Measurements from ENCODE around the gene IL12RB1.
"Not testable (repeated sequence)": the region's sequence is repeated elsewhere in the genome, so short reads cannot be mapped to it uniquely, and the experiment has no call there.

Gene IL12RB1

DNA sequence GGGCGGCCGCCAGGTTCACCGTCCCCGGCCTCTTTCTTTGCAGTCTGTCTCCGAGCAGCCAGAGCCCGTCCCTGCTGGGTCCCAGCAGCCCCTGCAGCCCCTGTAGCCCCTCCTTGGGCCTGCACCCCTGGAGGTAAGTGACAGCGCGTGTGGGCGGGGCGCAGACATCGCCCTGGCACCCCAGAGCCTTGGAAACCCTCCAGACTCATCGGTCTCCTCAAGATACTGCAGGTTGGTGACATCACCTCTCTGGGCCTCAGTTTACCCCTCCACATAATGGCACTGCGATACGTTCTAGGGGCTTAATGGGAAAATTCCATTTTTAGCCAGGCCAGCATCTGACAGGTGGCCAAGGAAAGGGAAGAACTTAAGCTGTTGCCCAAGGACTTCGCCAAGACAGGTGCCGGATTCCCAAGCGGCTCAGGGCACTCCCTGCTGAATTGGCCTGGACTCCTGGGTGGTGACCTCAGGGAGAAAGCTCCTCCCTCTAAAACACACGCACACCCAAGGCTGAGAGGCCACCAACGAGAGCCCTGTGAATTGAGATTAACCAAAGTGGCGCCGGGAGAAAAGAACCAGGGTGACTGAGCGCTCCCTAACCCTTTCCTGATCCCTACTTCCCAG lies 24.0 kb upstream of the IL12RB1 start:
- no peak for DNase-seq

GRCh38 chr19:18109733-18110608 lies 23.2 kb upstream of the IL12RB1 start:
- DNase-seq = peak in 1 of 2 experiments; percentile 45

DNA sequence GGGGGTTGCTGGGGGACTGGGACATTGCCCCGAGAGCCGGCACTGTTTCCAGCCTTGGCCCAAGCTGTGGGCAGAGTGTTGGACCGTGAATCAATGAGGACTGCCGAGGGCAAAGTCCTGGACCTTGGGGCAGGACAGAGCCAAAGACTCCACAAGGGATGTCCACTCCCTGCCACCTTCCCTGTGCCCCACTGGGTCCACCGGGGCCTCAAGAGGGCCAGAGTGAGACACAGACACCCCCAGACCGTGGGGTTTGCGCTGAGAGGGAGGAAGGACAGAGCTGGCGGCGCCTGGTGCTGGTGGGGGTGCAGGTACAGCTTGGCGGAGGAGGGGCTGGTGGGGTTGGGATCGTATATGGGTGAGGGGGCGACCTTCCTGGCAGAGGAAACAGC lies 22.6 kb upstream of the IL12RB1 start:
- DNase-seq = no peak

DNA sequence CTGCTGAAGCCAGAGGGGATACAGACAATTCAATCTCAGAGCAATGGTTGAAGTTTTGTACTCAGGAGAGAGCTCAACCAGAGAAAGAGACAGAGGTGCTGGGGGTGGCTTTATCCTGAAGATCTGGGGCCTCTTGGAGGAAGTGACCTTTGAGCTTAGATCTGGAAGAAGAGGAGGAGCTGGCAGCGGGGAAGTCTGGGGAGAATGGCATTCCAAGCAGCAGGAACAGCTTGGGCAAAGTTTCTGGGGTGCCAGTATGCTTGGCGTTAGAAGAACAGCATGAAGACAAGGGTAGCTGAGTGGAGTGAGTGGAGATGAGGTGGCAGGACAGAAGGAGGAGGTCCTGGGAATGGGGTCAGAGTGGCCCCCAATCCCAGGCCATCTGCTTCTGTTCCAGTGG lies 22.2 kb upstream of the IL12RB1 start:
- no peak for DNase-seq

GRCh38 chr19:18107235-18107634 lies 20.5 kb upstream of the IL12RB1 start:
- no peak for DNase-seq

DNA sequence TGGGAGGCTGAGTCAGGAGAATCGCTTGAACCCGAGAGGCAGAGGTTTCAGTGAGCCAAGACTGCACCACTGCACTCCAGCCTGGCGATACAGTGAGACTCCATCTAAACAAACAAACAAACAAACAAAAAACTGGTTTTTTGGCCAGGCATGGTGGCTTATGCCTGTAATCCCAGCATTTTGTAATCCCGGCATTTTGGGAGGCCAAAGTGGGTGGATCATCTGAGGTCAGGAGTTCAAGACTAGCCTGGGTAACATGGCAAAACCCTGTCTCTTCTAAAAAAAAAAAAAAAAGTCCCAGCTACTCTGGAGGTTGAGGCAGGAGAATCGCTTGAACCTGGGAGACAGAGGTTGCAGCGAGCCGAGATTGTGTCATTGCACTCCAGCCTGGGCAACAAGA lies 18.5 kb upstream of the IL12RB1 start:
- not testable (repeated sequence) for DNase-seq

DNA sequence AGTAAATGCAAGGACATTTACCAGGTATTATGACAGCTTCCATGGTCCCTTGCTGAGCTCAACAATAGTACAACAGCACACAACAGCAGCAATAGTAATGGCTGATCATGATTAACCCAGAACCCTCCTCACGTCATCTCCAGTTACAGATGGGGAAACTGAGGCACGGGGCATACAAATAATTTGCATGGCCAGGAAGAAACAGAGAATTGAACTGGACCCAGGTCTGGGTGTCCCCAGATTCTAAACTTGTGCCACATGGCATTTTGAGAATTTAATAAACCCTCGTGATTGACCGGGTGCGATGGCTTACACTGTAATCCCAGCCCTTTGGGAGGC lies 18.0 kb upstream of the IL12RB1 start:
- no peak for DNase-seq

DNA sequence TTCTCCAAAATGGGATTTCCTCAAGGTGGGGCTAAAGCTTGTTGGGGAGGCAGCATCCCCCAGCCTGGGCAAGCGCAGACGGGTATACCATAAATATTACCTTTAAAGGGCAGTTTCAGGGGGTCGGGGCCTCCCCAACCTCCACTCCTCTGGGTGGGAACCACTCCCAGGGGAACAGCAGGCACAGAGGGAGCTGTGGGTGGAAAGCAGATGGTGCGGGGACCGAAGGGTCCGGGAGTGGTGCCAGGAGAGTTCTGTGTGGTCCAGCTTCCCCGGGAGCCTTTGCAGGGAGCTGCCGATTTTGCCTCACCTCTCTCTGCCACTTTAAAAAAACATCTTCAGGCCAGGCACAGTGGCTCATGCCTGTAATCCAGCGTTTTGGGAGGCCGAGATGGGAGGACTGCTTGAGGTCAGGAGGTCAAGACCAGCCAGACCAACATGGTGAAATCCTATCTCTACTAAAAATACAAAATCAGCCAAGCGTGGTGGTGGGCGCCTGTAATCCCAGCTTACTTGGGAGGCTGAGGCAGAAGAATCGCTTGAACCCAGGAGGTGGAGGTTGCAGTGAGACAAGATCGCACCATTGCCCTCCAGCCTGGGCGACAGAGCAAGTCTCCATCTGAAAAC lies 16.3 kb upstream of the IL12RB1 start:
- no peak for DNase-seq

GRCh38 chr19:18101268-18101667 lies 14.5 kb upstream of the IL12RB1 start:
- DNase-seq = no peak

DNA sequence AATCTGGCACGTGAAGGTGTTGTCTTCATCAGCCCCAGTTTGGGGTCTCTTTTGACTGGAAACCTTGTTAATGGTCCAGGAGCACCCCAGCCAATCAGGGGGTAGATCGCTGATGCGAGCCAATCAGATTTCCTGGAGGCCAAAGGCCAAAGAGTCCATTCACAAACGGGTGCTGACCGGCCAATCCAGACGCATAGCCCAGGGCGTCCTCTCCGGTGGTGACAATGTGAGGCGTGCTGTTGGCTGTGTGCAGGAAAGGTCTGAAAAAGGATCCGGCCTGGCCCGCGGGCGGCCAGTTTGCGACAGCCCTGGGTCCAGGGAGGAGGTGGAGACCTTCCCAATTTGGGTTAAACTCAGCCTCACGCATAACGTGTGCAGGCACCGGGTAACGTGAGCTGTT lies 14.0 kb upstream of the IL12RB1 start:
- no peak for DNase-seq

- DNase-seq = no peak
Observed at GRCh38 chr19:18099623-18099995, 12.9 kb upstream of the IL12RB1 start.

DNA sequence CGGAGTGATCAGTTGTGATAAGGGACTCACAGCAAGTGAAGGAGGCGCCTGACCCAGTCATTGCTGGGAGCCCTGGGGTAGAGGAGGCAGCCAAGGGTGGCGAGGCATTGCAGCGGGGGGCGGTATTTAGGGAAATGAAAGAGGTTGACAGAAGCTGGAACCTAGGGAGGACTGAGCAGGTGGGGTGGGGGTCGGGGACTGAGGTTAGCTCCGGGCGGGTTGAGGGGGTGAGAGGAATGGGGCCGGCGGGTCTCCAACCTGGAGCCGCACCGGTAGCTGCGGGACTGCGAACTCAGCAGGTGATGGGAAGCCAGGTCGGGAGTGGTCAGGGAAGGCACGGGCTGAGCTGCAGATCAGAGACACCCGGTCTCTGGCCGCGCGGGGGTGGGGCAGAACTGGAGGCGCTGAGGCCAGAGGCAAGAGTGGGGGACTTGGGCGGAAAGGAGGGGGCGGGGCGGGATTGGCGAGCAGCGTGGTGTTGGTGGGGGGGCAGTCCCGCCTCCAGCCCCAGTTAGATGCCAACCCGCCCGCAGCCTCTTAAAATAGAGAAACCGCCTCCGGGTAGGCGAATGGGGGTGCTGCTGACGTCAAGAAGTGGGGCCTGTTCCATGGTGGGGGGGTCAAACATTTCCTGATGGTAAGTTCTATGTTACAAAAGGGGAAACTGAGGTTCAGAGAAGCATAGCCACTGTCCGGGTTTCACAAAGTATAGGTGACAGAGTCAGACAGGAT lies 12.3 kb upstream of the IL12RB1 start:
- no peak for DNase-seq

- no peak for DNase-seq
Observed at GRCh38 chr19:18097993-18098890, 11.5 kb upstream of the IL12RB1 start.

DNA sequence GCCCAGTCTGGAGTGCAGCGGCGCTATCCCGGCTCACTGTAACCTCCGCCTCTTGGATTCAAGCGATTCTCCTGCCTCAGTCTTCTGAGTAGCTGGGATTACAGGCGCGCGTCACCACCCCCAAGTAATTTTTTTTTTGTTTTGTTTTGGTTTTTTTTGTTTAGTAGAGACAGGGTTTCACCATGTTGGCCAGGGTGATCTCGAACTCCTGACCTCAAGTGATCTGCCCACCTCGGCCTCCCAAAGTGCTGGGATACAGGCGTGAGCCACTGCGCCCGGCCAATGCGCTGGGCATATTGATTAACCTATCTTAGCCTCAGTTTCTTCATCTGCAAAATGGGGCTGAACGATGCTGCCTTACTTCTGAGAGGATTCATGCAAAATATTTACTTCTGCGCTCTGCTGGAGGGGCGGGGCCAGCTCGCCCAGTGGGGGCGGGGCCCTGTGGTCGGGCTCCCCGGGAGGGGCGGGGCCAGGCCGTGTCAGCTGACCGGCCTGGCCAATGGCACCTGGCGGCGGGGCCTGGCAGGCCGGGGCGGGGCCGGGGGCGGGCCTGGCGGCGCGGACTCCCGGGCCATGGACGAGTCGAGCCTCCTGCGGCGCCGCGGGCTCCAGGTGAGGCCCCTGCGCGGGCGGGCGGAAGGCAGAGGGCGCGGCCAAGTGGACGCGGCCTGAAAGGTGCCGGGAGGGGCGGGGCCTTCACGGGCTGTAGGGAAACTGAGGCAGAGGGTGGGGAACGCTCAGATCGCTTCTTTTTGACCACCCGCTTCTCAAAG lies 10.7 kb upstream of the IL12RB1 start, which contains the start of gene MAST3:
TSS of gene MAST3 (plus strand) at position 562 of the 776 bp plus-strand sequence. CDS start at position 577, 15 bp downstream.
- DNase-seq = peak in 1 of 2 experiments; percentile 73

DNA sequence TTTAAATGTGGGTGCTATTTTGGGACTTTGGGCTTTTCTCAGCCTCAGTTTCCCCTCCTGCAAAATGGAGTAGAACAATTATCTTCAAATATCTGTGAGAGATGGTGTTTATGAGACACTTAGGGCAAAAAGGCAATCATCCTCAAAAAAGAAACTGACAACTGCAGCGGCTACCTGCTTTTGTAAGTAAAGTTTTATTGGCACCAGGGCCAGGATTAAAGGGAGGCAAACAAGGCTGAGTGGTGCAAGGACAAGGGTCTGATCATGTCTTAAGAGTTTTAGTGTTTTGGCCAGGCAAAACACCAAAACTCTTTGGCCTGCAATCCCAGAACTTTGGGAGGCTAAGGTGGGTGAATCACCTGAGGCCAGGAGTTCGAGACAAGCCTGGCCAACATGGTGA lies 9.5 kb upstream of the IL12RB1 start:
- no peak for DNase-seq

GRCh38 chr19:18093439-18094161 lies 6.9 kb upstream of the IL12RB1 start:
- peak in 1 of 2 experiments; percentile 23 for DNase-seq

GRCh38 chr19:18091217-18091608 lies 4.5 kb upstream of the IL12RB1 start:
- DNase-seq = no peak

- no peak for DNase-seq
Observed at GRCh38 chr19:18090545-18091216, 3.9 kb upstream of the IL12RB1 start.

DNA sequence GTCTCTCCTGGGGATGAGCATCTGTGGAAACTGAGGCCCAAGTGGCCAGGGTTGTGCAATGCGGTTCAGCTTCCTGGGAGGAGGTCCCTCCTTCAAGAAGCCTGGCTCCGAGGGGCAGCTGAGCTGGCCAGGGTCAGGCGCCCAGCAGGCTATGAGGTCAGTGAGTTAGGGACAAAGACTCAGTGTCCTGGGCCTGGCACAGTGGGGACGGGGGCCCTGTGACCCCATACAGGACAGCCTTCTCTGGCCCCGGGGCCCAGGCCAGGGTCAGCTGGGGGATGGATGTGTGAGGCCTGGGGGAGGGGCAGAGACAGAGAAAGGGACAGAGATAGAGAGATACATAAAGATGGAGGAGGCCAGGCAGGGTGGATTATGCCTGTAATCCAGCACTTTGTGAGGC lies 3.0 kb upstream of the IL12RB1 start:
- DNase-seq = no peak

DNA sequence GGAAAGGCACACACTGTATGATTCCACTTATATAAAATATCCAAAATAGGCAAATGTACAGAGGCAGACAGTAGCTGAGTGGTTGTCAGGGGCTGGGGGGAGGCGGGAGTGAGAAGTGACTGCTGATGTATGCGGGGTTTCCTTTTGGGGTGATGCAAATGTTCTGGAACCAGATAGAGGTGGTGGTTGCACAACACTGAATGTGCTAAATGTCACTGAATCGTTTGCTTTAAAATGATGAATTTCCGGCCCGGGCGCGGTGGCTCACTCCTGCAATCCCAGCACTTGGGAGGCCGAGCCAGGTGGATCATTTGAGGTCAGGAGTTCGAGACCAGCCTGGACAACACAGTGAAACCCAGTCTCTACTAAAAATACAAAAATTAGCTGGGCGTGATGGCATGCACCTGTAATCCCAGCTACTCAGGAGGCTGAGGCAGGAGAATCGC lies 2.4 kb upstream of the IL12RB1 start:
- DNase-seq = not testable (repeated sequence)

Measured in SW 1271 (cell line).